Measurements from ENCODE around the gene CYTH1.
A peak's percentile ranks its signal among the peaks of the same experiment; 100 is the strongest.

Gene CYTH1

GRCh38 chr17:78648293-78648692 lies 133.8 kb downstream of the CYTH1 start:
- DNase-seq = no peak
- H3K27me3 ChIP-seq (replicated peaks) = no peaks in the 10 kb centered on the region
- no peak overlapping the region for H3K4me3 ChIP-seq (ENCODE audit: low read depth, low read length)
- no peak for TF ChIP-seq CTCF (IDR thresholded peaks at IDR 0.05; ENCODE audit: low read depth, low read length, missing control alignments)
- in situ Hi-C loops (cut with HindIII; ENCODE audit: low pct_ligation_motif_present, low sequenced_read_pairs) = no loop called here
- H3K27ac ChIP-seq = no peak overlapping the region
- no peaks in the 10 kb centered on the region for H3K36me3 ChIP-seq (replicated peaks)

GRCh38 chr17:78647032-78647431 lies 135.0 kb downstream of the CYTH1 start:
- in situ Hi-C loops (cut with HindIII; ENCODE audit: low pct_ligation_motif_present, low sequenced_read_pairs) = no loop called here
- no peaks in the 10 kb centered on the region for H3K27me3 ChIP-seq (replicated peaks)
- no peaks in the 10 kb centered on the region for H3K36me3 ChIP-seq (replicated peaks)
- no peak for DNase-seq
- no peak for TF ChIP-seq CTCF (IDR thresholded peaks at IDR 0.05; ENCODE audit: low read depth, low read length, missing control alignments)
- H3K4me3 ChIP-seq (ENCODE audit: low read depth, low read length) = no peak overlapping the region
- H3K27ac ChIP-seq = no peak overlapping the region

GRCh38 chr17:78645421-78646295 lies 136.4 kb downstream of the CYTH1 start:
- peak; percentile 14 for DNase-seq
- H3K27ac ChIP-seq = no peak overlapping the region
- TF ChIP-seq CTCF (IDR thresholded peaks at IDR 0.05; ENCODE audit: low read depth, low read length, missing control alignments) = no peak
- in situ Hi-C loops (cut with HindIII; ENCODE audit: low pct_ligation_motif_present, low sequenced_read_pairs) = no loop called here
- no peaks in the 10 kb centered on the region for H3K36me3 ChIP-seq (replicated peaks)
- no peaks in the 10 kb centered on the region for H3K27me3 ChIP-seq (replicated peaks)
- H3K4me3 ChIP-seq (ENCODE audit: low read depth, low read length) = no peak overlapping the region

GRCh38 chr17:78644931-78645351 lies 137.1 kb downstream of the CYTH1 start:
- Histone ChIP-seq H3K27ac (no peak overlapping the region), H3K27me3 (replicated peaks) (no peaks in the 10 kb centered on the region), H3K4me3 (ENCODE audit: low read depth, low read length) (no peak overlapping the region), H3K36me3 (replicated peaks) (no peaks in the 10 kb centered on the region)
- in situ Hi-C loops (cut with HindIII; ENCODE audit: low pct_ligation_motif_present, low sequenced_read_pairs) = no loop called here
- DNase-seq = no peak
- TF ChIP-seq CTCF (IDR thresholded peaks at IDR 0.05; ENCODE audit: low read depth, low read length, missing control alignments) = no peak

- in situ Hi-C loops (cut with HindIII; ENCODE audit: low pct_ligation_motif_present, low sequenced_read_pairs) = no loop called here
- no peaks in the 10 kb centered on the region for H3K36me3 ChIP-seq (replicated peaks)
- TF ChIP-seq CTCF (IDR thresholded peaks at IDR 0.05; ENCODE audit: low read depth, low read length, missing control alignments) = no peak
- DNase-seq = no peak
- no peak overlapping the region for H3K27ac ChIP-seq
- no peak overlapping the region for H3K4me3 ChIP-seq (ENCODE audit: low read depth, low read length)
- H3K27me3 ChIP-seq (replicated peaks) = no peaks in the 10 kb centered on the region
Measured at GRCh38 chr17:78644224-78644623, 137.8 kb downstream of the CYTH1 start.

Measured in brain microvascular endothelial cell (primary cell).